CD14-positive monocyte (primary cell): ENCODE results near the gene SNW1. TPM values are rescaled to one million over a fixed set of nuclear protein-coding genes. Genes with fewer than 3 reads are reported as not detected.
A peak's percentile ranks its signal among the peaks of the same experiment; 100 is the strongest.

Experiments
- DNase-seq, 3 donors: peaks; one replicate each; pipeline ENCODE4 v3.0.0-alpha.2; 2011 to 2022
- H2AFZ ChIP-seq: 2 replicates; pipeline ENCODE4 v1.6.0; 2012; ENCODE audit warnings: mild to moderate bottlenecking, low read depth, low read length, inconsistent platforms; ENCODE audit not compliant: insufficient read depth, poor library complexity, severe bottlenecking
- H3K27ac ChIP-seq, 2 donors: 1 replicate in 1 of 2; 2 replicates in 1 of 2; pipeline ENCODE4 v1.5.1; 2012 to 2013; ENCODE audit warnings: low read length in 2 of 2, control low read depth in 1 of 2, inconsistent platforms in 1 of 2, low read depth in 1 of 2, mild to moderate bottlenecking in 1 of 2
- H3K27me3 ChIP-seq, 2 donors: one replicate each; pipeline versions ENCODE4 v1.6.0 to v1.6.1; 2011 to 2013; ENCODE audit warnings: low read length in 2 of 2; ENCODE audit not compliant: control insufficient read depth in 2 of 2, insufficient read depth in 2 of 2
- H3K36me3 ChIP-seq, 2 donors: replicated peaks in 1 of 2; 1 replicate in 1 of 2; 2 replicates in 1 of 2; pipeline versions ENCODE4 v1.5.1 to v1.6.1; 2012 to 2013; ENCODE audit warnings: low read length in 2 of 2, control low read depth in 1 of 2, inconsistent platforms in 1 of 2, mild to moderate bottlenecking in 1 of 2; ENCODE audit not compliant: insufficient read depth in 2 of 2, control insufficient read depth in 1 of 2
- H3K4me1 ChIP-seq, 2 donors: 1 replicate in 1 of 2; 2 replicates in 1 of 2; pipeline versions ENCODE4 v1.5.1 to v1.6.1; 2012 to 2013; ENCODE audit warnings: low read length in 2 of 2, control low read depth in 1 of 2, inconsistent platforms in 1 of 2, mild to moderate bottlenecking in 1 of 2, moderate library complexity in 1 of 2; ENCODE audit not compliant: insufficient read depth in 2 of 2, control insufficient read depth in 1 of 2
- H3K4me2 ChIP-seq: replicated peaks from 2 replicates; pipeline ENCODE3; 2012; ENCODE audit warnings: low read length, moderate library complexity, mild to moderate bottlenecking; ENCODE audit not compliant: poor library complexity, severe bottlenecking; ENCODE audit errors: extremely low read depth
- H3K4me3 ChIP-seq, 3 experiments: fragments of 200-600 bp in 1 of 3; sonication (generic) in 1 of 3; replicated peaks in 1 of 3; 1 replicate in 2 of 3; 2 replicates in 1 of 3; pipeline ENCODE4 v1.5.1; 2011 to 2013; ENCODE audit warnings: low read length in 3 of 3, mild to moderate bottlenecking in 3 of 3, control low read depth in 2 of 3, low read depth in 2 of 3, inconsistent platforms in 1 of 3, moderate library complexity in 1 of 3
- H3K79me2 ChIP-seq: 2 replicates; pipeline ENCODE4 v1.6.0; 2012; ENCODE audit warnings: mild to moderate bottlenecking, control low read depth, inconsistent platforms, low read length, moderate library complexity; ENCODE audit not compliant: insufficient read depth
- H3K9ac ChIP-seq: 2 replicates; pipeline ENCODE4 v1.6.0; 2017; ENCODE audit warnings: low read length, mild to moderate bottlenecking; ENCODE audit not compliant: insufficient read depth, poor library complexity, severe bottlenecking
- H3K9me3 ChIP-seq, 2 donors: replicated peaks in 1 of 2; 1 replicate in 1 of 2; 2 replicates in 1 of 2; pipeline versions ENCODE4 v1.5.1 to v1.6.1; 2012 to 2013; ENCODE audit warnings: low read length in 2 of 2, control low read depth in 1 of 2; ENCODE audit not compliant: control insufficient read depth in 1 of 2, insufficient read depth in 1 of 2
- H4K20me1 ChIP-seq: 2 replicates; pipeline ENCODE4 v1.6.0; 2012; ENCODE audit warnings: mild to moderate bottlenecking, low read length, control low read depth, moderate library complexity; ENCODE audit not compliant: insufficient read depth
- H3K27ac Mint-ChIP-seq, 7 donors: one replicate each; pipeline ENCODE4 v1.8.0; 2020; ENCODE audit warnings: mild to moderate bottlenecking in 7 of 7, mixed read lengths in 7 of 7, moderate library complexity in 6 of 7, inconsistent platforms in 2 of 7
- H3K27me3 Mint-ChIP-seq, 3 donors: one replicate each; pipeline ENCODE4 v1.8.0; 2021 to 2022; ENCODE audit warnings: low read depth in 3 of 3, mild to moderate bottlenecking in 3 of 3, mixed read lengths in 3 of 3, moderate library complexity in 3 of 3, inconsistent platforms in 1 of 3
- H3K36me3 Mint-ChIP-seq, 2 donors: one replicate each; pipeline ENCODE4 v1.8.0; 2020; ENCODE audit warnings: mixed read lengths in 2 of 2, inconsistent platforms in 1 of 2, mild to moderate bottlenecking in 1 of 2
- H3K4me1 Mint-ChIP-seq: one replicate; pipeline ENCODE4 v1.8.0; 2020; ENCODE audit warnings: mild to moderate bottlenecking, mixed read lengths
- H3K4me3 Mint-ChIP-seq, 2 donors: one replicate each; pipeline ENCODE4 v1.8.0; 2020; ENCODE audit warnings: mild to moderate bottlenecking in 2 of 2, mixed read lengths in 2 of 2, moderate library complexity in 1 of 2
- H3K9me3 Mint-ChIP-seq, 7 donors: one replicate each; pipeline ENCODE4 v1.8.0; 2020 to 2022; ENCODE audit warnings: mixed read lengths in 7 of 7, mild to moderate bottlenecking in 6 of 7, moderate library complexity in 6 of 7, inconsistent platforms in 2 of 7
- CTCF ChIP-seq: fragments of 200-600 bp; IDR thresholded peaks from one replicate; pipeline ENCODE4 v1.8.0; 2022; ENCODE audit warnings: antibody characterized with exemption, mild to moderate bottlenecking
- WGBS: methylation state at CpG from one replicate; pipeline ENCODE4 v1.1.5; 2013; ENCODE audit warnings: missing lambda C conversion rate; ENCODE audit not compliant: insufficient coverage; 5-methylcytosine and 5-hydroxymethylcytosine counted together
- intact Hi-C, 2 donors: fragments of 100-400 bp; cut with micrococcal nuclease; formaldehyde crosslinking; loops; one replicate each; pipeline versions ENCODE4 v1.15.0 to v1.15.1; 2023
- polyA plus RNA-seq, 3 donors: library from polyadenylated mRNA; depleted of rRNA in 1 of 3; unstranded in 2 of 3; stranded (reverse) in 1 of 3; fragments of 300-500 nt in 2 of 3; fragments of >200 nt in 1 of 3; fragmentation: Illumina TruSeq in 2 of 3; gene quantifications; 1 replicate in 2 of 3; 2 replicates in 1 of 3; pipeline ENCODE4 v1.2.3, GENCODE V29; 2012 to 2021

SNW1 gene
- polyA plus RNA-seq, 3 donors = 17.4 to 74.6 (median 50.6) TPM

GRCh38 chr14:77717608-77718305, 43.2 kb downstream of the SNW1 start:
- no peak overlapping the region for H2AFZ ChIP-seq
- H3K4me1 ChIP-seq = no peaks in the 10 kb centered on the region
- TF ChIP-seq CTCF = no peak
- no peak overlapping the region for H3K4me2 ChIP-seq
- no peak overlapping the region for H3K27ac ChIP-seq
- H3K9me3 ChIP-seq = no peaks in the 10 kb centered on the region
- intact Hi-C loops = no loop called here
- no peak overlapping the region for H3K9ac ChIP-seq
- H3K36me3 ChIP-seq = peaks cover 84 to 99% of the 10 kb centered on the region in 2 donors
- no peak overlapping the region for H3K4me3 ChIP-seq
- H4K20me1 ChIP-seq = peaks cover 46% of the 10 kb centered on the region
- no peaks in the 10 kb centered on the region for H3K27me3 ChIP-seq
- Mint-ChIP-seq H3K4me3 (no peak overlapping the region), H3K36me3 (peaks cover 70 to 97% of the 10 kb centered on the region in 2 donors), H3K4me1 (no peaks in the 10 kb centered on the region), H3K9me3 (peaks cover 0 to 1% (median 0%) of the 10 kb centered on the region in 7 donors), H3K27ac (peak overlapping the region in 5 of 7 donors; percentile 13 to 85 (median 35)), H3K27me3 (no peaks in the 10 kb centered on the region)
- H3K79me2 ChIP-seq = peaks cover 21% of the 10 kb centered on the region
- WGBS = 90% methylated on average over 2 of the region's 5 CpGs
- no peak for DNase-seq

- no peak for TF ChIP-seq CTCF
- no peaks in the 10 kb centered on the region for H3K27me3 Mint-ChIP-seq
- H3K27me3 ChIP-seq = no peaks in the 10 kb centered on the region
- H3K9ac ChIP-seq = no peak overlapping the region
- H3K27ac Mint-ChIP-seq = peak overlapping the region in 1 of 7 donors; percentile 44
- peaks cover 43% of the 10 kb centered on the region for H3K79me2 ChIP-seq
- H3K9me3 Mint-ChIP-seq = peaks cover 0 to 1% (median 0%) of the 10 kb centered on the region in 7 donors
- H3K4me1 Mint-ChIP-seq = peaks cover 2% of the 10 kb centered on the region
- no peak overlapping the region for H3K4me2 ChIP-seq
- peaks cover 39% of the 10 kb centered on the region for H4K20me1 ChIP-seq
- no peak for DNase-seq
- peaks cover 64 to 94% of the 10 kb centered on the region in 2 donors for H3K36me3 Mint-ChIP-seq
- H3K4me3 ChIP-seq = no peak overlapping the region
- H3K27ac ChIP-seq = no peak overlapping the region
- no peak overlapping the region for H3K4me3 Mint-ChIP-seq
- no peaks in the 10 kb centered on the region for H3K4me1 ChIP-seq
- intact Hi-C loops = no loop called here
- no peak overlapping the region for H2AFZ ChIP-seq
- peaks cover 73 to 96% of the 10 kb centered on the region in 2 donors for H3K36me3 ChIP-seq
- WGBS = 100% methylated on average over 1 of the region's 6 CpGs
- H3K9me3 ChIP-seq = no peaks in the 10 kb centered on the region
Observed at GRCh38 chr14:77714926-77715325, 46.0 kb downstream of the SNW1 start.
